OCI-LY3 (cell line): ENCODE measurements around the gene ANKRA2.

ENCODE experiments used
- H2AFZ ChIP-seq: fragments of 200-600, 300-600 bp; shearing (Covaris generic); 2 replicates; pipeline ENCODE4 v1.6.0; 2014; ENCODE audit warnings: antibody characterized with exemption, low read depth, low read length
- H3K27ac ChIP-seq: fragments of 200-600, 300-600 bp; sonication (generic); 2 replicates; pipeline ENCODE4 v1.5.1; 2014; ENCODE audit warnings: mild to moderate bottlenecking, low read length, moderate library complexity, mixed read lengths
- H3K27me3 ChIP-seq: fragments of 200-600, 300-600 bp; sonication (generic); 2 replicates; pipeline ENCODE4 v1.6.1; 2014; ENCODE audit warnings: low read depth, low read length, mixed read lengths
- H3K36me3 ChIP-seq: fragments of 200-600, 300-600 bp; sonication (generic); replicated peaks from 2 replicates; pipeline ENCODE3; 2014; ENCODE audit warnings: low read depth, low read length, mixed read lengths
- H3K4me1 ChIP-seq: fragments of 300-600, 200-600 bp; sonication (generic); 2 replicates; pipeline ENCODE4 v1.6.1; 2014; ENCODE audit warnings: low read length, mixed read lengths
- H3K4me2 ChIP-seq: fragments of 200-600, 300-600 bp; sonication (generic); 2 replicates; pipeline ENCODE4 v1.6.1; 2014; ENCODE audit warnings: low read length, mixed read lengths
- H3K4me3 ChIP-seq: fragments of 300-600, 200-600 bp; sonication (generic); 2 replicates; pipeline ENCODE4 v1.5.1; 2014; ENCODE audit warnings: antibody characterized with exemption, mild to moderate bottlenecking, low read length, moderate library complexity
- H3K79me2 ChIP-seq: fragments of 300-600, 200-600 bp; shearing (Covaris generic); 2 replicates; pipeline ENCODE4 v1.6.1; 2014; ENCODE audit warnings: mild to moderate bottlenecking, low read length, mixed read lengths
- H3K9ac ChIP-seq: fragments of 300-600, 200-600 bp; shearing (Covaris generic); 2 replicates; pipeline ENCODE4 v1.6.0; 2014; ENCODE audit warnings: mild to moderate bottlenecking, low read length, moderate library complexity
- H3K9me3 ChIP-seq: fragments of 200-600, 300-600 bp; shearing (Covaris generic); 2 replicates; pipeline ENCODE4 v1.6.1; 2014; ENCODE audit warnings: low read length, mixed read lengths; ENCODE audit not compliant: insufficient read depth
- H4K20me1 ChIP-seq: fragments of 200-600, 300-600 bp; sonication (generic); 2 replicates; pipeline ENCODE4 v1.6.1; 2016; ENCODE audit warnings: low read length, mixed read lengths; ENCODE audit not compliant: insufficient read depth
- EZH2phosphoT487 ChIP-seq: fragments of 200-600 bp; shearing (Covaris generic); IDR thresholded peaks from 2 replicates; pipeline ENCODE4 v1.6.1; 2018; ENCODE audit warnings: antibody characterized with exemption, mixed run types, low read depth
- TF ChIP-seq, protein P1 (sequence below): fragments of 200-600, 300-600 bp; sonication (generic); IDR thresholded peaks from 2 replicates; pipeline ENCODE4 v1.5.1; 2014; ENCODE audit warnings: antibody characterized with exemption, low read length, low read depth

Gene ANKRA2

DNA sequence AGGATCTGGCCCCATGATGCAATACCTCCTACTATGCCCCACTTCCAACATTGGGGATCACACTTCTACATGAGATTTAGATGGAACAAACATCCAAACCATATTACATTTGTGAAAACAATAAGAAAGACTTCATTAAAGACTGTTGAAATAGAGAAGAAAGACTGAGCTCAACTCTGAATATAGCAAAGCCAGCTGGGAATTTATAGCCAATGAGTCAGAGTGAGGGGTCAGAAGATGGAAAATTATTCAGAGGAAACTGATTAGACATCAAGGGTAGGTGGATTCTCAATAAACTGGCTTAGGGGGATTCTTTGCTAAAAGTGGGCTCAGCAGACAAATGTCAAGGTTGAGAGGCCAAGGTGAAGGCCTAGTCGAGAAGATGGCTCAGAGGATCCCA lies 41.6 kb downstream of the ANKRA2 start:
- peaks cover 21% of the 10 kb centered on the region for H3K4me1 ChIP-seq
- H3K9me3 ChIP-seq = no peaks in the 10 kb centered on the region
- H3K9ac ChIP-seq = no peak overlapping the region
- no peak overlapping the region for H3K4me2 ChIP-seq
- no peaks in the 10 kb centered on the region for H3K79me2 ChIP-seq
- no peak overlapping the region for H2AFZ ChIP-seq
- no peaks in the 10 kb centered on the region for H4K20me1 ChIP-seq
- H3K36me3 ChIP-seq = no peaks in the 10 kb centered on the region
- TF ChIP-seq, protein P1, sequence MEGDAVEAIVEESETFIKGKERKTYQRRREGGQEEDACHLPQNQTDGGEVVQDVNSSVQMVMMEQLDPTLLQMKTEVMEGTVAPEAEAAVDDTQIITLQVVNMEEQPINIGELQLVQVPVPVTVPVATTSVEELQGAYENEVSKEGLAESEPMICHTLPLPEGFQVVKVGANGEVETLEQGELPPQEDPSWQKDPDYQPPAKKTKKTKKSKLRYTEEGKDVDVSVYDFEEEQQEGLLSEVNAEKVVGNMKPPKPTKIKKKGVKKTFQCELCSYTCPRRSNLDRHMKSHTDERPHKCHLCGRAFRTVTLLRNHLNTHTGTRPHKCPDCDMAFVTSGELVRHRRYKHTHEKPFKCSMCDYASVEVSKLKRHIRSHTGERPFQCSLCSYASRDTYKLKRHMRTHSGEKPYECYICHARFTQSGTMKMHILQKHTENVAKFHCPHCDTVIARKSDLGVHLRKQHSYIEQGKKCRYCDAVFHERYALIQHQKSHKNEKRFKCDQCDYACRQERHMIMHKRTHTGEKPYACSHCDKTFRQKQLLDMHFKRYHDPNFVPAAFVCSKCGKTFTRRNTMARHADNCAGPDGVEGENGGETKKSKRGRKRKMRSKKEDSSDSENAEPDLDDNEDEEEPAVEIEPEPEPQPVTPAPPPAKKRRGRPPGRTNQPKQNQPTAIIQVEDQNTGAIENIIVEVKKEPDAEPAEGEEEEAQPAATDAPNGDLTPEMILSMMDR = no peak
- TF ChIP-seq EZH2phosphoT487 = no peak
- H3K4me3 ChIP-seq = no peak overlapping the region
- no peaks in the 10 kb centered on the region for H3K27me3 ChIP-seq
- H3K27ac ChIP-seq = no peak overlapping the region

DNA sequence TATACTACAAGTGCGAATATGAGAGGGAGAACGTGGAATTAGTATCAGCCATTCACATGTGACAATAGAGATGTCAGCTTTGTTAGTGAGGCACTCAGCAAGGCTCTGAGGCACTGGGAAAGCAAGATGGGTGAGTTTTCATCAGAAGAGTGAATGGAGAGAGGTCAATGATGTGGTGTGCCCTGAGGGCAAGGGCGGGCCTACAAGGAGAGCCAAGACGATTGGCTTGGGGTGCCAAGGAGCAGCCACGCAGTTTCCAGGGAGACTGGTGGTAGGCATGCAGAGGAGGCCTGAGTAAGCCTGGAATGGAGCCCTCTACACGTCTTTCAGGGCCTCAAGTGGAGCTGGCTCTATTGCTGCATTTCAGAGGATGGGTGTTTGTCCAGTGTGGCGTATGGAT lies 42.5 kb downstream of the ANKRA2 start:
- H2AFZ ChIP-seq = no peak overlapping the region
- H3K79me2 ChIP-seq = no peaks in the 10 kb centered on the region
- no peak overlapping the region for H3K27ac ChIP-seq
- no peaks in the 10 kb centered on the region for H3K9me3 ChIP-seq
- H3K9ac ChIP-seq = no peak overlapping the region
- no peaks in the 10 kb centered on the region for H3K36me3 ChIP-seq
- H3K4me1 ChIP-seq = peaks cover 17% of the 10 kb centered on the region
- no peak overlapping the region for H3K4me2 ChIP-seq
- H3K4me3 ChIP-seq = no peak overlapping the region
- TF ChIP-seq EZH2phosphoT487 = no peak
- TF ChIP-seq, protein P1 = no peak
- no peaks in the 10 kb centered on the region for H4K20me1 ChIP-seq
- no peaks in the 10 kb centered on the region for H3K27me3 ChIP-seq

GRCh38 chr5:73519531-73520283 lies 45.7 kb downstream of the ANKRA2 start:
- Histone ChIP-seq H3K27ac (no peak overlapping the region), H3K9me3 (no peaks in the 10 kb centered on the region), H3K4me3 (peak overlapping the region; percentile 66), H3K9ac (peak overlapping the region; percentile 21; the same call in 1 of the 2 replicates), H3K36me3 (no peaks in the 10 kb centered on the region), H3K4me1 (peaks cover 15% of the 10 kb centered on the region), H3K79me2 (no peaks in the 10 kb centered on the region), H3K4me2 (peak overlapping the region; percentile 60), H3K27me3 (no peaks in the 10 kb centered on the region), H4K20me1 (no peaks in the 10 kb centered on the region), H2AFZ (peak overlapping the region; percentile 83)
- TF ChIP-seq EZH2phosphoT487 = no peak
- TF ChIP-seq, protein P1 = peak; percentile 73

DNA sequence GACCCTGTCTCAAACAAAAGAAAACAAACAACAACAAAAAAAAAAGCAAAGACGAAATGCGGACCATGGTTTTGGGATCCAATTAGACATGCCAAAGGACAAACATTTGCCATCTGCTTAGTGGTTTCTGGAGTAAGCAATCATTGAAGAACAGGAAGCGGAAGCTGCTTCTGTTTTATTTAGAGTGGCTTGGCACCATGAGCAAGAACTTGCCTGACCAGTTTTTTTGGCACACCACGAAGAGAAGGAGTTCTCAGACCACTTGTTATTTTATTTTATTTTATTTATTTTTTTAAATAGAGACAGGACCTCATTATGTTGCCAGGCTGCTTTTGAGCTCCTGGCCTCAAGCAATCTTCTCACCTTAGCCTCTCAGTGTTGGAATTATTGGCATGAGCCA lies 50.2 kb downstream of the ANKRA2 start:
- Histone ChIP-seq H3K79me2 (no peaks in the 10 kb centered on the region), H3K4me3 (no peak overlapping the region), H3K4me2 (no peak overlapping the region), H3K4me1 (peaks cover 6% of the 10 kb centered on the region; the same call in 1 of the 2 replicates), H3K27ac (no peak overlapping the region), H2AFZ (no peak overlapping the region), H3K9ac (no peak overlapping the region), H4K20me1 (no peaks in the 10 kb centered on the region), H3K27me3 (no peaks in the 10 kb centered on the region), H3K36me3 (no peaks in the 10 kb centered on the region), H3K9me3 (no peaks in the 10 kb centered on the region)
- no peak for TF ChIP-seq EZH2phosphoT487
- TF ChIP-seq, protein P1 = no peak
